HuH-7.5 (cell line): ENCODE data around the gene CREB3.

Source experiments
- DNase-seq: peaks from one replicate; pipeline ENCODE4 v3.0.0; 2011; ENCODE audit warnings: low spot score

Gene CREB3

GRCh38 chr9:35732185-35732799 is at the start of gene CREB3, which contains the start of gene TLN1:
TSS of gene CREB3 (plus strand) at chr9:35732666. CDS start at chr9:35732773, 107 bp downstream.
TSS of gene TLN1 (minus strand) at chr9:35732195. CDS start at chr9:35725694, 6,501 bp downstream.
- DNase-seq: peak; percentile 95

GRCh38 chr9:35683323-35683722 is 49.1 kb upstream of the CREB3 start:
- DNase-seq: no peak

- no peak for DNase-seq
These were observed 47.5 kb upstream of the CREB3 start for GRCh38 chr9:35684921-35685320.

- DNase-seq: no peak
These were observed 47.0 kb upstream of the CREB3 start for GRCh38 chr9:35685506-35685905.

- no peak for DNase-seq
These were observed 46.0 kb upstream of the CREB3 start for GRCh38 chr9:35686222-35687203.

- no peak for DNase-seq
These were observed 45.2 kb upstream of the CREB3 start for GRCh38 chr9:35687306-35687705.

GRCh38 chr9:35687972-35688557 is 44.4 kb upstream of the CREB3 start:
- DNase-seq: no peak

GRCh38 chr9:35688558-35689541 is 43.6 kb upstream of the CREB3 start:
- DNase-seq: no peak

GRCh38 chr9:35689542-35690293 is 42.7 kb upstream of the CREB3 start, which contains the start of gene TPM2:
TSS of gene TPM2 (minus strand) at chr9:35689925. CDS start at chr9:35689817, 108 bp downstream.
- peak; percentile 53 for DNase-seq

GRCh38 chr9:35690294-35690613 is 42.2 kb upstream of the CREB3 start:
- DNase-seq: no peak

GRCh38 chr9:35690614-35691333 is 41.7 kb upstream of the CREB3 start:
- DNase-seq: peak; percentile 73

GRCh38 chr9:35691334-35691650 is 41.2 kb upstream of the CREB3 start:
- DNase-seq: no peak

GRCh38 chr9:35691757-35692301 is 40.6 kb upstream of the CREB3 start:
- no peak for DNase-seq

- no peak for DNase-seq
These were observed 36.5 kb upstream of the CREB3 start for GRCh38 chr9:35695943-35696401.

- peak; percentile 84 for DNase-seq
These were observed 35.8 kb upstream of the CREB3 start for GRCh38 chr9:35696520-35697215.

GRCh38 chr9:35697486-35697885 is 35.0 kb upstream of the CREB3 start:
- DNase-seq: no peak

- DNase-seq: no peak
These were observed 34.2 kb upstream of the CREB3 start for GRCh38 chr9:35698231-35698630.

GRCh38 chr9:35700031-35700430 is 32.4 kb upstream of the CREB3 start:
- no peak for DNase-seq

- no peak for DNase-seq
These were observed 31.5 kb upstream of the CREB3 start for GRCh38 chr9:35700942-35701341.
